Mesendoderm (in vitro differentiated cells): ENCODE data around the gene RHOD.

Experiments
- DNase-seq: peaks from one replicate; pipeline ENCODE4 v3.0.0; 2013
- H2AK5ac ChIP-seq: 2 replicates; pipeline ENCODE4 v1.6.1; 2013; ENCODE audit warnings: low read length, inconsistent platforms
- H2BK120ac ChIP-seq: 2 replicates; pipeline ENCODE4 v1.6.1; 2013; ENCODE audit warnings: low read depth, mild to moderate bottlenecking, low read length, moderate library complexity, mixed read lengths
- H2BK15ac ChIP-seq: replicated peaks from 2 replicates; pipeline ENCODE4 v1.6.1; 2013; ENCODE audit warnings: low read depth, mild to moderate bottlenecking, moderate library complexity
- H2BK5ac ChIP-seq: 2 replicates; pipeline ENCODE4 v1.6.1; 2013; ENCODE audit warnings: low read length, inconsistent platforms
- H3K18ac ChIP-seq: 2 replicates; pipeline ENCODE4 v1.6.1; 2013; ENCODE audit warnings: mild to moderate bottlenecking, low read length, mixed read lengths
- H3K23ac ChIP-seq: one replicate; pipeline ENCODE4 v1.6.1; 2013; ENCODE audit warnings: low read length
- H3K27ac ChIP-seq: 2 replicates; pipeline ENCODE4 v1.5.1; 2013; ENCODE audit warnings: low read depth, mild to moderate bottlenecking, inconsistent platforms, low read length, moderate library complexity
- H3K27me3 ChIP-seq: 2 replicates; pipeline ENCODE4 v1.6.1; 2013; ENCODE audit warnings: low read length, control low read depth, mild to moderate bottlenecking, inconsistent platforms; ENCODE audit not compliant: insufficient read depth, poor library complexity
- H3K36me3 ChIP-seq: 2 replicates; pipeline ENCODE4 v1.6.1; 2013; ENCODE audit warnings: low read length, inconsistent platforms; ENCODE audit not compliant: control insufficient read depth, insufficient read depth
- H3K4ac ChIP-seq: one replicate; pipeline ENCODE4 v1.6.1; 2013; ENCODE audit warnings: low read depth, mild to moderate bottlenecking, low read length, moderate library complexity
- H3K4me1 ChIP-seq: 2 replicates; pipeline ENCODE4 v1.6.1; 2013; ENCODE audit warnings: low read depth, low read length, inconsistent platforms; ENCODE audit not compliant: control insufficient read depth
- H3K4me2 ChIP-seq: 2 replicates; pipeline ENCODE4 v1.6.1; 2013; ENCODE audit warnings: low read length
- H3K4me3 ChIP-seq: 2 replicates; pipeline ENCODE4 v1.5.1; 2013; ENCODE audit warnings: mild to moderate bottlenecking, low read length
- H3K56ac ChIP-seq: one replicate; pipeline ENCODE4 v1.6.1; 2013; ENCODE audit warnings: low read length
- H3K79me1 ChIP-seq: 2 replicates; pipeline ENCODE4 v1.6.1; 2013; ENCODE audit warnings: low read length, inconsistent platforms
- H3K79me2 ChIP-seq: 2 replicates; pipeline ENCODE4 v1.6.1; 2013; ENCODE audit warnings: mild to moderate bottlenecking, low read length; ENCODE audit not compliant: control insufficient read depth, insufficient read depth
- H3K9ac ChIP-seq: 2 replicates; pipeline ENCODE4 v1.6.1; 2013; ENCODE audit warnings: low read length, inconsistent platforms
- H4K5ac ChIP-seq: one replicate; pipeline ENCODE4 v1.6.1; 2013; ENCODE audit warnings: low read length
- H4K8ac ChIP-seq: one replicate; pipeline ENCODE4 v1.6.1; 2013; ENCODE audit warnings: low read depth, mild to moderate bottlenecking, control low read depth, low read length, moderate library complexity
- whole genome bisulfite sequencing: extraction: QIAGEN DNeasy Blood & Tissue Kit; methylation state at CpG from one replicate; pipeline ENCODE4 v1.1.7; 2013; ENCODE audit warnings: low lambda C conversion rate, missing lambda C conversion rate; ENCODE audit not compliant: insufficient coverage; ENCODE audit errors: extremely low coverage; 5-methylcytosine and 5-hydroxymethylcytosine counted together

RHOD gene

DNA sequence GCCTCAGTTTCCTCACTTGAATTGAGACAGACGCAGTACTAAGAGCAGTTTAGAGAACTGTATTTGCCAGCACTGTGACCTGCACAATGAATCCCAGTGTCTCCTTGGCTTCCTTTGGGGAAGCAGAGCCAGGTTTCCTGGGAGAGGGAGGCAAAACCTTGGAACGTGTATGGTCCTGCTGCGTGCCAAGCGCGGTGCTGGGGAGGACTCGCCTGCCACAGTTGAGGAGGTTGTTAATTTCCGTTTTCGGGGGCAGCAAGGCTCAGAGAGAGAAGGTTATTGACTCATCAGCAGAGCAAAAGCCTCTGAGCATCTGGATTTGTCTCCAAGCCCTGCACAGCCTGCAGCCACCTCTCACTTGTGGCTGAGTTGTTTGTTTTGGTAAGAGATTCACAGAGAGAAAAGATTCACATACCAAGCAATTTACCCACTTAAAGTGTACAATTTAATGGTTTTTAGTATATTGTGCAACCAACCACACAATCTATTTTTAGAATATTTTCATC is 22.9 kb upstream of the RHOD start:
- Histone ChIP-seq H3K4me3 (no peak overlapping the region), H3K79me2 (no peaks in the 10 kb centered on the region), H4K5ac (no peak overlapping the region), H3K9ac (no peak overlapping the region), H3K18ac (no peak overlapping the region), H3K56ac (no peak overlapping the region), H2BK15ac (no peak overlapping the region), H3K79me1 (no peaks in the 10 kb centered on the region), H3K4ac (no peak overlapping the region), H2BK5ac (no peak overlapping the region), H3K4me2 (no peak overlapping the region), H3K27ac (no peak overlapping the region), H3K4me1 (peaks cover 4% of the 10 kb centered on the region), H3K36me3 (no peaks in the 10 kb centered on the region), H3K27me3 (no peaks in the 10 kb centered on the region), H2BK120ac (no peak overlapping the region), H4K8ac (no peak overlapping the region), H3K23ac (no peak overlapping the region), H2AK5ac (no peak overlapping the region)
- DNase-seq: no peak
- whole genome bisulfite sequencing: no CpG with 5 or more reads among the region's 8 CpGs

DNA sequence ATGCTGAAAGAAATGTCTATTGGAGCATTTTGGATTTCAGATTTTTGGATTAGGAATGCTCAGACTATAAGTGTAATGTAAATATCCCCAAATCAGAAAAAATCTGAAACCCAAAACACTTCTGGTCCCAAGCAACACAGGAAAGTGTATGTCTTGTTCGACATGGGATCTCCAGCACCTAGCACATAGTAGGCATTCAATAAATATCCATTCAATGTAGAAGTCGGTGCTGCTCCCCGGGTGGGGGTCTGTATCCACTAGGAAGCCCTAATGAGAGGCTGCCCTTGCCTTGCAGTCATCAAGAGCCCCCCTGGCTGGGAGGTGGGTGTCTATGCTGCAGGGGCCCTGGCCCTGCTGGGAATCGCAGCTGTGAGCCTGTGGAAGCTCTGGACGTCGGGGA is 22.3 kb upstream of the RHOD start:
- Histone ChIP-seq H3K27me3 (no peaks in the 10 kb centered on the region), H2BK120ac (no peak overlapping the region), H3K18ac (no peak overlapping the region), H2BK5ac (no peak overlapping the region), H2BK15ac (no peak overlapping the region), H3K36me3 (no peaks in the 10 kb centered on the region), H4K8ac (no peak overlapping the region), H3K9ac (no peak overlapping the region), H3K4me2 (no peak overlapping the region), H3K4ac (no peak overlapping the region), H3K56ac (no peak overlapping the region), H2AK5ac (no peak overlapping the region), H3K23ac (no peak overlapping the region), H3K4me1 (peaks cover 4% of the 10 kb centered on the region), H3K79me1 (no peaks in the 10 kb centered on the region), H3K79me2 (no peaks in the 10 kb centered on the region), H3K27ac (no peak overlapping the region), H4K5ac (no peak overlapping the region), H3K4me3 (no peak overlapping the region)
- no CpG with 5 or more reads among the region's 6 CpGs for WGBS
- DNase-seq: no peak

DNA sequence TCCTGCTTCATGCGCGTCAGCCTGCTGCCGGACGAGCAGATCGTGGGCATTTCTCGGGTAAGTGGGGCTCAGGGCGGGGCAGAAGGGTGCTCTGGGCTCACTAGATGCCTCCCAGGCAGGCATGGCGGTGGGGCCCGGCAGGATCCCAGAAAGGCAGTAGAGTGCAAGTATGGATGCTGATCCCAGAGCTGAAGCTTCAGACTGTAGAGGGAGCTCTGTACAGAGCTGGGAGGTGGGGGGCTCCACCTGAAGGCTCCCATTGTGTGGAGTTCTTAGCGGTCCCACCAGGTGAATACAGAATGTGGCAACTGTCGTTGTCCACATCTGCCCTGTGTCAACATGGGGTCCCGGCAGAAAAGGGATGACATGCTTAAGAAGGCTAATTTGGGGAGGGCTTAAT is 16.5 kb upstream of the RHOD start:
- Histone ChIP-seq H3K4ac (no peak overlapping the region), H3K27ac (no peak overlapping the region), H3K4me2 (no peak overlapping the region), H3K4me1 (no peaks in the 10 kb centered on the region), H3K4me3 (no peak overlapping the region), H2BK120ac (no peak overlapping the region), H3K79me1 (no peaks in the 10 kb centered on the region), H4K8ac (no peak overlapping the region), H3K23ac (no peak overlapping the region), H3K9ac (no peak overlapping the region), H3K36me3 (no peaks in the 10 kb centered on the region), H3K27me3 (no peaks in the 10 kb centered on the region), H4K5ac (no peak overlapping the region), H3K18ac (no peak overlapping the region), H3K56ac (no peak overlapping the region), H3K79me2 (no peaks in the 10 kb centered on the region), H2BK5ac (no peak overlapping the region), H2AK5ac (no peak overlapping the region), H2BK15ac (no peak overlapping the region)
- WGBS: no CpG with 5 or more reads among the region's 12 CpGs
- no peak for DNase-seq

DNA sequence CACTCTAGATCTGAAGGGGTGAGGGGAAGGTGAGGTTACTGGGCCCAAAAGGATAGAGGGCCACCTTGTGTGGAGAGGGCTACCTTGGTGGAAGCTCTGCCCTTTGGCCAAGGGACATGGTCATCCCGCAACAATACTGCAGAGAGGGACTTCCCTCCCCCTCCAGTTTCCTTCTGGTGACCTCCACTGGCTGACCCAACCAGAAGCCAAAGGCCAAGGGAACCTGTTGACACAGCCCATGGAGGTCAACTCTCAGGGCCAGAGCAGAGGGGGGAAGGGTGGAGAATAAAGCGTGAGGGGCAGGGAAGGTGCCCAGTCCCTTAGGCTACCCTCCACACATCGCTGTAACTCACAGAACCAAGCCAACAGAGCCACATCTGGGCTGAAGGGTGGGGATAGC is 15.0 kb upstream of the RHOD start:
- no peak overlapping the region for H2BK5ac ChIP-seq
- H3K27me3 ChIP-seq: no peaks in the 10 kb centered on the region
- DNase-seq: no peak
- no peak overlapping the region for H3K23ac ChIP-seq
- no peaks in the 10 kb centered on the region for H3K36me3 ChIP-seq
- no peaks in the 10 kb centered on the region for H3K4me1 ChIP-seq
- H3K56ac ChIP-seq: no peak overlapping the region
- H3K79me1 ChIP-seq: no peaks in the 10 kb centered on the region
- no peak overlapping the region for H2BK15ac ChIP-seq
- no peak overlapping the region for H3K4me2 ChIP-seq
- no peak overlapping the region for H3K9ac ChIP-seq
- no peak overlapping the region for H3K4ac ChIP-seq
- no peak overlapping the region for H2BK120ac ChIP-seq
- H3K18ac ChIP-seq: no peak overlapping the region
- no peaks in the 10 kb centered on the region for H3K79me2 ChIP-seq
- no peak overlapping the region for H4K5ac ChIP-seq
- H4K8ac ChIP-seq: no peak overlapping the region
- no peak overlapping the region for H2AK5ac ChIP-seq
- no CpG with 5 or more reads among the region's 3 CpGs for WGBS
- no peak overlapping the region for H3K27ac ChIP-seq
- H3K4me3 ChIP-seq: no peak overlapping the region

DNA sequence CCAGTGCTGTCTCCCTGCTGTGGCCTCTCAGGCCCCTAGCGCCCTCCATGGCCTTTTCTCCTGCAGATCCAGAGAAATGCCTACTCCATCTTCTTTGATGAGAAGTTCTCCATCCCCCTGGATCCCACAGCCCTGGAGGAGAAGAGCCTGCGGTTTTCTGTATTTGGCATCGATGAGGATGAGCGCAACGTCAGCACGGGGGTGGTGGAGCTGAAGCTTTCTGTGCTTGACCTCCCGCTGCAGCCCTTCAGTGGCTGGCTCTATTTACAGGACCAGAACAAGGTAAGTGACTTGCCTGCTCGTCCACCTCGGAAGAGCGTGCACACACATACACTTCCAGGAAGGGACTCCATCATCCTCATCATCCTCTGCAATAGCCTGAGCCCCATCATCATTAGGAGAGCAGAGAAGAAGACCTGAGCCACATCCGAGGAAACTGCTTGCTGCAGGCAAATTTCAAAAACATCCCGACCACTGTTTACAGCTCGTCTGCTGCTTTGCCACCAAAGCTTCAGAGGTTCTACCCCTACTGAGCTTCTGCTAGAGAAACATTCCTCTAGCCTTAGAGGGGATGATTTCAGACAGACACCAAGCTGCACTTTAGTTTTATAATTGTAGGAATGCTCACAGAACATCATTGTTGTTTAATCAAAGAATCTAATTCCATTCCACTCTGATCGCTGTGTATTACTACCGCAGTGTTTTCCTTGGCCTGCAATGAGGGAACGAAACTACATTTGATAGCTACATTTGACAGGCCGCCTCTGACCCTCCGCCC is 12.9 kb upstream of the RHOD start:
- H2BK120ac ChIP-seq: no peak overlapping the region
- H3K9ac ChIP-seq: no peak overlapping the region
- H3K56ac ChIP-seq: no peak overlapping the region
- DNase-seq: no peak
- no peaks in the 10 kb centered on the region for H3K27me3 ChIP-seq
- no peaks in the 10 kb centered on the region for H3K36me3 ChIP-seq
- H3K4me3 ChIP-seq: no peak overlapping the region
- no peaks in the 10 kb centered on the region for H3K4me1 ChIP-seq
- no peak overlapping the region for H3K4ac ChIP-seq
- H3K27ac ChIP-seq: no peak overlapping the region
- no peak overlapping the region for H2BK15ac ChIP-seq
- no peak overlapping the region for H2BK5ac ChIP-seq
- H3K4me2 ChIP-seq: no peak overlapping the region
- no peak overlapping the region for H2AK5ac ChIP-seq
- no peak overlapping the region for H4K5ac ChIP-seq
- H3K18ac ChIP-seq: no peak overlapping the region
- WGBS: no CpG with 5 or more reads among the region's 18 CpGs
- no peak overlapping the region for H4K8ac ChIP-seq
- H3K79me2 ChIP-seq: no peaks in the 10 kb centered on the region
- H3K79me1 ChIP-seq: no peaks in the 10 kb centered on the region
- no peak overlapping the region for H3K23ac ChIP-seq

DNA sequence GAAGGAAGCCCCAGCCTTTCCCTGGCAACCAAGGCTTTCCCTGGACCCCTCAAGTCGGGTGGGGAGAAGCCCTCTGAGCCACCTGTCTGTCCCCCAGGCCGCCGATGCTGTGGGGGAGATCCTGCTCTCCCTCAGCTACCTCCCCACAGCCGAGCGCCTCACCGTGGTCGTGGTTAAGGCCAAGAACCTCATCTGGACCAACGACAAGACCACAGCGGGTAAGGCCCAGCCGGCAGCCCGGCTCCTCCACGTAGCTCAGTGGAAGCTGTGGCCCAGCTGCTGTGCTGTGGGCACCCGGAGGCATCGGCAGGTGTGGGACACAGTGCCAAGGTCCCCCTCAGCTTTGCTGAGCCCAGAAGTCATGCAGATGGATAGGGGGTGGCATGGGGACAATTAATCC is 12.2 kb upstream of the RHOD start:
- no peak overlapping the region for H3K18ac ChIP-seq
- H3K4me3 ChIP-seq: no peak overlapping the region
- H4K5ac ChIP-seq: no peak overlapping the region
- no peak overlapping the region for H3K56ac ChIP-seq
- no peak overlapping the region for H3K4me2 ChIP-seq
- H3K4me1 ChIP-seq: no peaks in the 10 kb centered on the region
- no peaks in the 10 kb centered on the region for H3K27me3 ChIP-seq
- no peak overlapping the region for H2BK120ac ChIP-seq
- no peak overlapping the region for H3K23ac ChIP-seq
- no peak overlapping the region for H2BK15ac ChIP-seq
- no peak overlapping the region for H3K27ac ChIP-seq
- no CpG with 5 or more reads among the region's 14 CpGs for WGBS
- H2AK5ac ChIP-seq: no peak overlapping the region
- H2BK5ac ChIP-seq: no peak overlapping the region
- no peak overlapping the region for H3K4ac ChIP-seq
- H4K8ac ChIP-seq: no peak overlapping the region
- no peak for DNase-seq
- H3K36me3 ChIP-seq: no peaks in the 10 kb centered on the region
- H3K9ac ChIP-seq: no peak overlapping the region
- H3K79me2 ChIP-seq: no peaks in the 10 kb centered on the region
- H3K79me1 ChIP-seq: no peaks in the 10 kb centered on the region
